Breast epithelium (tissue), 4 donors: ENCODE data around the gene TNS3. TPM values are rescaled to one million over a fixed set of nuclear protein-coding genes. Genes with fewer than 3 reads are reported as not detected.
"Not testable (repeated sequence)": the region's sequence is repeated elsewhere in the genome, so short reads cannot be mapped to it uniquely, and the experiment has no call there.

Experiments
- DNase-seq, 2 donors: peaks; one replicate each; pipeline ENCODE4 v3.0.0-alpha.2; 2019; ENCODE audit warnings: low spot score in 2 of 2
- H3K27ac ChIP-seq, 2 donors: fragments of 200-600 bp; sonication (generic) in 1 of 2; one replicate each; pipeline ENCODE4 v1.5.1; 2016 to 2019; ENCODE audit warnings: mild to moderate bottlenecking in 1 of 2
- H3K27me3 ChIP-seq, 2 donors: fragments of 200-600 bp; sonication (generic) in 1 of 2; one replicate each; pipeline versions ENCODE4 v1.5.1 to v1.6.0; 2017 to 2019; ENCODE audit warnings: control low read depth in 1 of 2, mild to moderate bottlenecking in 1 of 2
- H3K36me3 ChIP-seq: fragments of 200-600 bp; one replicate; pipeline ENCODE4 v1.5.1; 2019
- H3K4me1 ChIP-seq, 2 donors: fragments of 200-600 bp; sonication (generic); one replicate each; pipeline ENCODE4 v1.5.1; 2016 to 2019; ENCODE audit warnings: control low read depth in 1 of 2
- H3K4me3 ChIP-seq, 3 donors: fragments of 200-600 bp; sonication (generic); 1 replicate in 2 of 3; 2 replicates in 1 of 3; pipeline ENCODE4 v1.5.1; 2016 to 2019; ENCODE audit warnings: mild to moderate bottlenecking in 3 of 3, moderate library complexity in 2 of 3
- H3K9me3 ChIP-seq, 2 donors: fragments of 200-600 bp; sonication (generic) in 1 of 2; one replicate each; pipeline ENCODE4 v1.5.1; 2016 to 2019; ENCODE audit warnings: control low read depth in 1 of 2
- CTCF ChIP-seq, 3 donors: fragments of 450-650 bp; IDR thresholded peaks; one replicate each; pipeline ENCODE4 v1.5.1; 2016 to 2017; ENCODE audit warnings: antibody characterized with exemption in 3 of 3, mild to moderate bottlenecking in 3 of 3, moderate library complexity in 3 of 3
- POLR2A ChIP-seq: fragments of 450-650 bp; IDR thresholded peaks from one replicate; pipeline ENCODE4 v1.6.1; 2016; ENCODE audit warnings: antibody characterized with exemption, mild to moderate bottlenecking, moderate library complexity
- POLR2AphosphoS5 ChIP-seq, 3 donors: sonication (generic); formaldehyde crosslinking; IDR thresholded peaks; one replicate each; pipeline ENCODE4 v1.6.1; 2017; ENCODE audit warnings: antibody characterized with exemption in 3 of 3
- intact Hi-C: fragments of 100-400 bp; cut with DNase I; formaldehyde crosslinking; loops from one replicate; pipeline ENCODE4 v1.15.1; 2023; ENCODE audit warnings: low total_unique reads
- total RNA-seq, 3 donors: library from RNA; depleted of rRNA; stranded (reverse); fragments of >200 nt; gene quantifications; one replicate each; pipeline ENCODE4 v1.1.0, GENCODE V29; 2016

TNS3 gene
- total RNA-seq, 3 donors from 2014 or later = 41.0 to 78.1 (median 56.2) TPM

- DNase-seq = no peak
- H3K27me3 ChIP-seq = no peaks in the 10 kb centered on the region
- H3K4me1 ChIP-seq = peaks cover 5 to 7% of the 10 kb centered on the region in 2 donors
- H3K4me3 ChIP-seq = no peak overlapping the region
- H3K36me3 ChIP-seq = no peaks in the 10 kb centered on the region
- intact Hi-C loops = no loop called here
- TF ChIP-seq CTCF (IDR thresholded peaks at IDR 0.05) (no peak), POLR2AphosphoS5 (IDR thresholded peaks at IDR 0.05) (no peak), POLR2A (no peak)
- no peaks in the 10 kb centered on the region for H3K9me3 ChIP-seq
- peak overlapping the region; percentile 81 to 88 for H3K27ac ChIP-seq
Measured at GRCh38 chr7:47473499-47474210, 108.3 kb downstream of the TNS3 start.

DNA sequence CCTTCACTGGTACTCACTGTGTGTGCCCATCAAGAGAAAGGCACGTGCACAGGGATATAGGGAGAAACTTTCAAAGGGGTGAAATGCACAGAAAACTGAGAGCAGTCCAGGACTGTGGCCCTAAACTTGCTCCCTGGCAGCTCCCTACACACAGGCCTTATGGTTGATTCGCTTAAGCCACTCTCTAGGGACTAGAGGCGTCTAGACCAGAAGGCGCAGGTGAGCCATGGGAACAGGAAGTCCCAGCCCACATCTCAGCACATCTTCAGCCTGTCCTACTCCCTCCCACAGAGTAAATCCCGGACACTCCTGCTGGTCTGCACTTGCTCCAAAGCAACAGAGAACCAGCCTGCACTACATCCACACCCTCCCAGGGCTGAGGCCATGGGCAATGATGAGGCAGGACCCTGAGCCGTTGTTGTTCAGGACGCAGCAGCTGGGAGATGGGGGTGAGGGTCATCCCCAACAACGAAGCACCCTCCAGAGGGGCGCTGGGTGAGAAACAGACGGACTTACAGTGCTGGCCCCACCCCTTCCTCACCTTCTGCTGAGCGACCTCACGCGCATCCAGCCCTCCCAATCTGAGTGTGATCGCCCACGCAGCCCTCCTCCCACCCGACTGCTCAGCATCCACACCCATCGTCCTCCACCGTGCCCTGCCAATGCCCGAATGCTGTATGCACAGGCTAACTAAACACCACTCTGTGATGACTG lies 109.3 kb downstream of the TNS3 start:
- intact Hi-C loops = no loop called here
- TF ChIP-seq CTCF (IDR thresholded peaks at IDR 0.05) = no peak
- TF ChIP-seq POLR2A = no peak
- no peak for TF ChIP-seq POLR2AphosphoS5 (IDR thresholded peaks at IDR 0.05)
- DNase-seq = no peak
- no peaks in the 10 kb centered on the region for H3K36me3 ChIP-seq
- peaks cover 0 to 7% of the 10 kb centered on the region in 2 donors for H3K4me1 ChIP-seq
- no peak overlapping the region for H3K4me3 ChIP-seq
- peak overlapping the region; percentile 0 to 10 for H3K27ac ChIP-seq
- no peaks in the 10 kb centered on the region for H3K9me3 ChIP-seq
- no peaks in the 10 kb centered on the region for H3K27me3 ChIP-seq

DNA sequence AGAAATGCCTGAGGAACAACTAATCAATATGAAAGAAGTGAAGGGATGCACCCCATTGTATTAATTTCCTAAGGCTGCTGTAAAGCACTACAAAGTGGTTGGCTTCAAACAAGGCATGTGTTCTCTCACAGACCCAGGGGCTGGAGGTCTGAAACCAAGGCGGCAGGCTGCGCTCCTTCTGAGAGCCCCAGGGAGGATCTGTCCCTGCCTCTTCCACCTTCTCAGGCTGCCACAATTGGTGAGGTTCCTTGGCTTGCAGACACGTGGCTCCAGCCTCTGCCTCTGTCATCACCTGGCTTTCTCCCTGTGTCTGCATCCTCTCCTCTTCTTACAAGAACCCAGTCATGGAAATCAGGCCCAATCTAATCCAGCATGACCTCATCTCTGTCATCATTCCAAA lies 110.1 kb downstream of the TNS3 start:
- H3K4me3 ChIP-seq = no peak overlapping the region
- intact Hi-C loops = no loop called here
- H3K27ac ChIP-seq = peak overlapping the region; percentile 55 to 70
- no peaks in the 10 kb centered on the region for H3K9me3 ChIP-seq
- H3K27me3 ChIP-seq = no peaks in the 10 kb centered on the region
- no peaks in the 10 kb centered on the region for H3K36me3 ChIP-seq
- TF ChIP-seq POLR2A (no peak), CTCF (IDR thresholded peaks at IDR 0.05) (no peak), POLR2AphosphoS5 (IDR thresholded peaks at IDR 0.05) (no peak)
- peaks cover 0 to 7% of the 10 kb centered on the region in 2 donors for H3K4me1 ChIP-seq
- DNase-seq = no peak

- Histone ChIP-seq H3K36me3 (no peaks in the 10 kb centered on the region), H3K4me3 (no peak overlapping the region), H3K4me1 (peaks cover 0 to 2% of the 10 kb centered on the region in 2 donors), H3K9me3 (no peaks in the 10 kb centered on the region), H3K27ac (peak overlapping the region; percentile 55 to 70), H3K27me3 (no peaks in the 10 kb centered on the region)
- no peak for DNase-seq
- intact Hi-C loops = no loop called here
- TF ChIP-seq POLR2AphosphoS5 (IDR thresholded peaks at IDR 0.05) (no peak), POLR2A (no peak), CTCF (IDR thresholded peaks at IDR 0.05) (no peak)
Measured at GRCh38 chr7:47471358-47471703, 110.6 kb downstream of the TNS3 start.

GRCh38 chr7:47470567-47471357 lies 111.1 kb downstream of the TNS3 start:
- no peaks in the 10 kb centered on the region for H3K36me3 ChIP-seq
- no peaks in the 10 kb centered on the region for H3K9me3 ChIP-seq
- TF ChIP-seq CTCF (IDR thresholded peaks at IDR 0.05) (no peak), POLR2AphosphoS5 (IDR thresholded peaks at IDR 0.05) (no peak), POLR2A (no peak)
- no peak for DNase-seq
- no peak overlapping the region for H3K4me3 ChIP-seq
- peak overlapping the region; percentile 55 to 70 for H3K27ac ChIP-seq
- H3K27me3 ChIP-seq = no peaks in the 10 kb centered on the region
- no peaks in the 10 kb centered on the region for H3K4me1 ChIP-seq
- intact Hi-C loops = no loop called here

- H3K4me1 ChIP-seq, H3K27ac ChIP-seq, H3K9me3 ChIP-seq, intact Hi-C loops, H3K36me3 ChIP-seq, H3K27me3 ChIP-seq, DNase-seq, H3K4me3 ChIP-seq: not testable (repeated sequence)
Measured at GRCh38 chr7:47469846-47470245, 112.1 kb downstream of the TNS3 start.
